Type B pancreatic cell (in vitro differentiated cells): ENCODE results near the gene PPARA. TPM values are rescaled to one million over a fixed set of nuclear protein-coding genes. Genes with fewer than 3 reads are reported as not detected.

Experiments used
- DNase-seq: peaks from one replicate; pipeline ENCODE4 v3.0.0; 2021; ENCODE audit warnings: mixed read lengths; ENCODE audit not compliant: unreplicated experiment; ENCODE audit errors: extremely low spot score
- H3K27ac Mint-ChIP-seq: 2 replicates; pipeline ENCODE4 v1.8.0; 2021; ENCODE audit warnings: mild to moderate bottlenecking, mixed read lengths
- H3K27me3 Mint-ChIP-seq: 2 replicates; pipeline ENCODE4 v1.8.0; 2021; ENCODE audit warnings: mixed read lengths
- H3K36me3 Mint-ChIP-seq: 2 replicates; pipeline ENCODE4 v1.8.0; 2021; ENCODE audit warnings: mixed read lengths
- H3K4me1 Mint-ChIP-seq: one replicate; pipeline ENCODE4 v1.8.0; 2021; ENCODE audit warnings: mixed read lengths; ENCODE audit not compliant: unreplicated experiment
- H3K4me3 Mint-ChIP-seq: 2 replicates; pipeline ENCODE4 v1.8.0; 2021; ENCODE audit warnings: mild to moderate bottlenecking, mixed read lengths
- H3K9me3 Mint-ChIP-seq: 2 replicates; pipeline ENCODE4 v1.8.0; 2021; ENCODE audit warnings: mixed read lengths
- long read RNA-seq: library from polyadenylated mRNA; unstranded; transcript quantifications from one replicate; pipeline ENCODE4 v2.0.0, GENCODE V29; 2020
- total RNA-seq: library from RNA; stranded (reverse); gene quantifications from 2 replicates; pipeline ENCODE4 v1.2.1, GENCODE V29; 2021; ENCODE audit warnings: low replicate concordance
- TF ChIP-seq, protein P1 (sequence below): fragments of 200-600 bp; sonication (generic); conservative IDR thresholded peaks from 2 replicates; pipeline ENCODE4 v1.5.0; 2021; ENCODE audit warnings: antibody characterized with exemption, mild to moderate bottlenecking

PPARA gene
- total RNA-seq: 22.7 and 22.9 TPM in 2 replicates
- long read RNA-seq, full-length matches to known transcripts: 1 of 32 reads
- long read RNA-seq, partial matches to known transcripts: 0 of 32 reads
- long read RNA-seq, other reads (novel, unspliced or antisense): 31 of 32 reads

DNA sequence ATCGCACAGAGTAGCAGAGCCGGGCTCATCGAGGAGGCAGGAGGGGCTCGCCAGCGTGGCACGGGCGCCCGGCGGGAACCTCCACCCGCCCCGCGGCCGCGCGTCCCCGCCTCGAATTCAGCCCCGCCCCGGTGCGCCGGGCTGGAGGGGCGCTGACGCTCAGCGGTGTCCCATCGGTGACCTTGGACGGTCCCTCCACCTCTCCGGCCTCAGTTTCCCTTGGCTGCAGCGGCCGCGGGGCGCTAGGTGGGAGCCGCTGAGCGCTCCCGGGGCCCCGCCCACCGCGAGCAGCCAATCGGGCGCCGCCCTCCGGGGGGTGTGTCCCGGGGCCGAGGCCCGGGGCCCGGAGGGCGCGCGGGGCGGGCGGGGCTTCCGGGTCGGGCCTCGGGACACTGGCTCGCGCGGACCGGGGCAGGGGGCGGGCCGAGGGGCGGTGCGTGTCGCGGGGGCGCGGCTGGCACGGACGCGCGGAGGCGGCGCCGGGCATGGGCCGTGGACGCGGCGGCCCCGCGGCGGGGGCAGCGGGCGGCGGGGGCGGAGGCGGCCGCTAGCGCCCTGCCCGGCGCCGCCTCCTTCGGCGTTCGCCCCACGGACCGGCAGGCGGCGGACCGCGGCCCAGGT lies at the start of gene PPARA:
TSS of gene PPARA (plus strand) at position 493 of the 621 bp plus-strand sequence. CDS start 47,858 bp downstream, outside the sequence.
- Mint-ChIP-seq H3K27ac (peak within 1 kb of the TSS; percentile 62), H3K9me3 (no peaks in the 10 kb centered on the region), H3K4me1 (peaks cover 6% of the 10 kb centered on the region), H3K4me3 (peak within 1 kb of the TSS; percentile 87), H3K27me3 (peaks cover 35% of the 10 kb centered on the region), H3K36me3 (peaks cover 4% of the 10 kb centered on the region)
- TF ChIP-seq, protein P1, sequence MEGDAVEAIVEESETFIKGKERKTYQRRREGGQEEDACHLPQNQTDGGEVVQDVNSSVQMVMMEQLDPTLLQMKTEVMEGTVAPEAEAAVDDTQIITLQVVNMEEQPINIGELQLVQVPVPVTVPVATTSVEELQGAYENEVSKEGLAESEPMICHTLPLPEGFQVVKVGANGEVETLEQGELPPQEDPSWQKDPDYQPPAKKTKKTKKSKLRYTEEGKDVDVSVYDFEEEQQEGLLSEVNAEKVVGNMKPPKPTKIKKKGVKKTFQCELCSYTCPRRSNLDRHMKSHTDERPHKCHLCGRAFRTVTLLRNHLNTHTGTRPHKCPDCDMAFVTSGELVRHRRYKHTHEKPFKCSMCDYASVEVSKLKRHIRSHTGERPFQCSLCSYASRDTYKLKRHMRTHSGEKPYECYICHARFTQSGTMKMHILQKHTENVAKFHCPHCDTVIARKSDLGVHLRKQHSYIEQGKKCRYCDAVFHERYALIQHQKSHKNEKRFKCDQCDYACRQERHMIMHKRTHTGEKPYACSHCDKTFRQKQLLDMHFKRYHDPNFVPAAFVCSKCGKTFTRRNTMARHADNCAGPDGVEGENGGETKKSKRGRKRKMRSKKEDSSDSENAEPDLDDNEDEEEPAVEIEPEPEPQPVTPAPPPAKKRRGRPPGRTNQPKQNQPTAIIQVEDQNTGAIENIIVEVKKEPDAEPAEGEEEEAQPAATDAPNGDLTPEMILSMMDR: no peak
- DNase-seq: peak; percentile 81

DNA sequence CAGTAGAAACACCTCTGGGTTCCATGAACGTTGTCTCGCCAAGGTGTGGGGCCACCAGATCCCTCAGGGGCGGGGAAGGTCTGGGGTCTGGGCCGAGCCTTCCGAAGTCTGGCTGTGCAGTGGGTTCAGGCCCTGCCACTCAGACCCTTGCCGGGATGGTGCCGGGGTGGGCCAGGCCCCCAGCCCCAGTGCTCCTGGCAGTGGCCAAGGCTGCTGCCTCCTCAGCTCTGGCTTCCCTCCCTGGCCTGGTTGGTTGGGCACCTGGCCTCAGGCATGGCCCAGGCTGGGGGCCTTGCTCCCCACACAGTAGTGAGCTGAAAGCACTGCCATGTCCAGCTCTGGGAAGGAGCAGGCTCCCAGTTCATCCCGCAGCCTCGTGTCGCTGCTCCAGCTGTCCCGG lies 48.2 kb upstream of the PPARA start:
- TF ChIP-seq, protein P1: no peak
- DNase-seq: no peak
- no peaks in the 10 kb centered on the region for H3K27me3 Mint-ChIP-seq
- H3K4me3 Mint-ChIP-seq: no peak overlapping the region
- H3K36me3 Mint-ChIP-seq: no peaks in the 10 kb centered on the region
- peaks cover 4% of the 10 kb centered on the region for H3K4me1 Mint-ChIP-seq
- no peak overlapping the region for H3K27ac Mint-ChIP-seq
- no peaks in the 10 kb centered on the region for H3K9me3 Mint-ChIP-seq

DNA sequence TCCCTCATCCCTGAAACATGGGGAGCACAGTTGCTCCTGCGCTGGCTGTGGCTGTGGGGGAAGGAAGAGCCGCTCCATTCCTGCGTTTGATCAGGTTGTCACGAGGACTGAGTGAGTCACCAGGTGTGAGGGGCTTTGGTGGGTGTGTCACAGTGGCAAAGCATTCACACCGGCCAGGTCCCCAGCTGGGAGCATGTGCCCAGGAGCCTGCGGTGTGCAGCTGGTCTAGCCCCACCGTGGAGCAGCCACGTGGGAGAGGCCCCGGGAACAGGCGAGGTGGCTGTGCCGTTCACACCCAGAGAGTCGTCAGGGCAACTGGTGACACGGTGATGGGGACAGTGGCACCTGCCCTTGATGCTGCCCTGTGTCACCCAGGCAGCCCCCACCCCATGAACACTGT lies 47.6 kb upstream of the PPARA start:
- Mint-ChIP-seq H3K27ac (no peak overlapping the region), H3K9me3 (no peaks in the 10 kb centered on the region), H3K36me3 (no peaks in the 10 kb centered on the region), H3K4me3 (no peak overlapping the region), H3K27me3 (no peaks in the 10 kb centered on the region), H3K4me1 (peaks cover 4% of the 10 kb centered on the region)
- TF ChIP-seq, protein P1: no peak
- DNase-seq: no peak

DNA sequence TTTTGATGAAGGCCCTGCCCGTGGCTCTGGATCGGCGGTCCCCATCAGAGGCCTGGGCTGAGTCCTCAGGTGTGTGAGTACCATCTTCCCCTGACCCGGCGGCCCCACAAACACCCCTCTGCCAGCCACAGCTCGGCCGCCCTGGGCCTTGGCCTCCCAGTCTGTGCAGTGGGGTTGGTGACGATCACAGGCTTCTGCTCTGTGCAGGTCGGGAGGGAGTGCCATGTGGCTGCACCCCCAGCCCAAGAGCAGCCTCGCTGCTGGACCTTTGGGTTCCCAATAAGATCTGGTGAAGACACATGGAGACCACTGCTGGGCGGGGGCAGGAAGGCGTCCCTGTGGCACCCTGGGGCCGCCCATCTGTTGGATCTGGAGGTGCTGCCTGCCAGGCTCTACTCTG lies 47.1 kb upstream of the PPARA start:
- no peak overlapping the region for H3K27ac Mint-ChIP-seq

DNA sequence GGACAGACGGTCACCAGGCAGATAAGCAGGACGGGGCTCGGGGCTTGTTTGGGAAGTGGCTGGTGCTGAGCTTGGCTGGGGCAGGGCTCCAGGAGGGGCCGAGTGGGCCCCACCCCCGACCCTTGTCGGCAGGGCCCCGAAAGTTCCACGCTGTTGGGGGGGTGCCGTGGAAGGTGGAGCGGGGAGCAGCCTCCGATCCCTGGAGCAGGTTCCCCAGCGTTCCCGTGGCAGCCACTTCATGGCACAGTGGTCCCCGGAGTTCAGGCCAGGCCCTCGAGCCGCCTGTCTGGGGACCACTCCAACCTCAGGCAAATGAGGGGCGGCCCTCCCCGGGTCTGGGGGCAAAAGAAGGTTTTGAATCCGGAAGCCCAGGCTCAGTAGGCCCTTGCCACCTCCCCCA lies 46.7 kb upstream of the PPARA start:
- TF ChIP-seq, protein P1: no peak
- Mint-ChIP-seq H3K4me1 (peaks cover 4% of the 10 kb centered on the region), H3K4me3 (no peak overlapping the region), H3K36me3 (no peaks in the 10 kb centered on the region), H3K27me3 (no peaks in the 10 kb centered on the region), H3K9me3 (no peaks in the 10 kb centered on the region), H3K27ac (no peak overlapping the region)
- DNase-seq: no peak

More for the DNA sequence above, 47.1 kb upstream of the PPARA start:
- no peak for DNase-seq
- Mint-ChIP-seq H3K4me3 (no peak overlapping the region), H3K9me3 (no peaks in the 10 kb centered on the region), H3K27me3 (no peaks in the 10 kb centered on the region), H3K4me1 (peaks cover 4% of the 10 kb centered on the region), H3K36me3 (no peaks in the 10 kb centered on the region)
- TF ChIP-seq, protein P1: no peak
